ENCODE results near the gene TRIM10. TPM values are rescaled to one million over a fixed set of nuclear protein-coding genes. Genes with fewer than 3 reads are reported as not detected.

Gene TRIM10
- total RNA-seq, 4 donors from 2014 or later, result 0.08 TPM; not detected in 3

GRCh38 chr6:30196376-30196775 lies 35.4 kb upstream of the TRIM10 start:
- Histone ChIP-seq H3K4me1 (no peaks in the 10 kb centered on the region), H3K27me3 (no peaks in the 10 kb centered on the region), H3K27ac (no peak overlapping the region), H3K4me3 (no peak overlapping the region), H3K9me3 (no peaks in the 10 kb centered on the region), H3K36me3 (peaks cover 0 to 92% of the 10 kb centered on the region in 2 donors)
- 95% methylated on average over 10 of the region's 12 CpGs; no CpG with 5 or more reads in 1 of the 2 donors for WGBS, 2 donors (ENCODE audit: low coverage in 1 of 2)
- ATAC-seq, result no peak
- TF ChIP-seq POLR2AphosphoS5 (IDR thresholded peaks at IDR 0.05) (no peak), CTCF (IDR thresholded peaks at IDR 0.05) (no peak), EP300 (IDR thresholded peaks at IDR 0.05) (no peak), POLR2A (IDR thresholded peaks at IDR 0.05) (no peak)

GRCh38 chr6:30195951-30196350 lies 34.9 kb upstream of the TRIM10 start:
- Histone ChIP-seq H3K27ac (no peak overlapping the region), H3K9me3 (no peaks in the 10 kb centered on the region), H3K36me3 (peaks cover 2 to 96% of the 10 kb centered on the region in 2 donors), H3K27me3 (no peaks in the 10 kb centered on the region), H3K4me3 (no peak overlapping the region), H3K4me1 (no peaks in the 10 kb centered on the region)
- 100% methylated on average over 1 of the region's 1 CpG; no CpG with 5 or more reads in 1 of the 2 donors for WGBS, 2 donors (ENCODE audit: low coverage in 1 of 2)
- no peak for ATAC-seq
- TF ChIP-seq CTCF (IDR thresholded peaks at IDR 0.05), result no peak
- TF ChIP-seq EP300 (IDR thresholded peaks at IDR 0.05), result no peak
- no peak for TF ChIP-seq POLR2AphosphoS5 (IDR thresholded peaks at IDR 0.05)
- TF ChIP-seq POLR2A (IDR thresholded peaks at IDR 0.05), result no peak

GRCh38 chr6:30194797-30195690 lies 34.0 kb upstream of the TRIM10 start:
- WGBS, 2 donors (ENCODE audit: low coverage in 1 of 2), result 90 to 97% methylated on average over 3 to 5 of the region's 8 CpGs
- Histone ChIP-seq H3K36me3 (peaks cover 2 to 96% of the 10 kb centered on the region in 2 donors), H3K27me3 (no peaks in the 10 kb centered on the region), H3K9me3 (no peaks in the 10 kb centered on the region), H3K4me1 (no peaks in the 10 kb centered on the region), H3K27ac (no peak overlapping the region), H3K4me3 (no peak overlapping the region)
- TF ChIP-seq EP300 (IDR thresholded peaks at IDR 0.05), result no peak
- TF ChIP-seq POLR2A (IDR thresholded peaks at IDR 0.05), result no peak
- no peak for TF ChIP-seq CTCF (IDR thresholded peaks at IDR 0.05)
- TF ChIP-seq POLR2AphosphoS5 (IDR thresholded peaks at IDR 0.05), result no peak
- no peak for ATAC-seq

- H3K36me3 ChIP-seq, result peaks cover 2 to 93% of the 10 kb centered on the region in 2 donors
- no peaks in the 10 kb centered on the region for H3K9me3 ChIP-seq
- no peak for ATAC-seq
- 92 to 100% methylated on average over 1 to 6 of the region's 7 CpGs for WGBS, 2 donors (ENCODE audit: low coverage in 1 of 2)
- H3K27ac ChIP-seq, result no peak overlapping the region
- H3K4me1 ChIP-seq, result no peaks in the 10 kb centered on the region
- H3K4me3 ChIP-seq, result no peak overlapping the region
- H3K27me3 ChIP-seq, result no peaks in the 10 kb centered on the region
- TF ChIP-seq EP300 (IDR thresholded peaks at IDR 0.05) (no peak), POLR2AphosphoS5 (IDR thresholded peaks at IDR 0.05) (no peak), CTCF (IDR thresholded peaks at IDR 0.05) (no peak), POLR2A (IDR thresholded peaks at IDR 0.05) (no peak)
These were observed 31.1 kb upstream of the TRIM10 start for GRCh38 chr6:30192076-30192475.

GRCh38 chr6:30188541-30188940 lies 27.5 kb upstream of the TRIM10 start:
- WGBS, 2 donors (ENCODE audit: low coverage in 1 of 2), result 86% methylated on average over 1 of the region's 5 CpGs; no CpG with 5 or more reads in 1 of the 2 donors
- ATAC-seq, result no peak
- TF ChIP-seq CTCF (IDR thresholded peaks at IDR 0.05), result no peak
- no peak for TF ChIP-seq EP300 (IDR thresholded peaks at IDR 0.05)
- TF ChIP-seq POLR2A (IDR thresholded peaks at IDR 0.05), result no peak
- no peak for TF ChIP-seq POLR2AphosphoS5 (IDR thresholded peaks at IDR 0.05)
- H3K36me3 ChIP-seq, result peaks cover 2 to 86% of the 10 kb centered on the region in 2 donors
- no peaks in the 10 kb centered on the region for H3K9me3 ChIP-seq
- no peak overlapping the region for H3K4me3 ChIP-seq
- no peaks in the 10 kb centered on the region for H3K27me3 ChIP-seq
- H3K27ac ChIP-seq, result no peak overlapping the region
- H3K4me1 ChIP-seq, result no peaks in the 10 kb centered on the region

All from gastroesophageal sphincter (tissue), 4 donors.